ENCODE data around the gene TMEM161A. TPM values are rescaled to one million over a fixed set of nuclear protein-coding genes. Genes with fewer than 3 reads are reported as not detected.

The TMEM161A gene
- total RNA-seq, 1 donor from 2014 or later, result 12.2 TPM

GRCh38 chr19:19071897-19072296 is 66.4 kb downstream of the TMEM161A start:
- DNase-seq (ENCODE audit: low spot score), result no peak
- intact Hi-C loops (cut with DNase I), result no loop called here

Other genes with a start within 250 kb of the TMEM161A start
- 1.8 TPM for gene CERS1, start 242.3 kb downstream of the TMEM161A start, total RNA-seq
- gene COPE, start 219.1 kb downstream of the TMEM161A start, total RNA-seq, result 133 TPM
- 22.9 TPM for gene DDX49, start 218.8 kb downstream of the TMEM161A start, total RNA-seq
- 15.6 TPM for gene HOMER3, start 197.3 kb downstream of the TMEM161A start, total RNA-seq
- 60.4 TPM for gene SUGP2, start 105.0 kb downstream of the TMEM161A start, total RNA-seq
- 15.9 TPM for gene ARMC6, start 104.9 kb downstream of the TMEM161A start, total RNA-seq
- 14.9 TPM for gene SLC25A42, start 74.5 kb downstream of the TMEM161A start, total RNA-seq
- gene MEF2B, start 31.8 kb upstream of the TMEM161A start, total RNA-seq, result 0.67 TPM
- 27.1 TPM for gene BORCS8, start 53.7 kb upstream of the TMEM161A start, total RNA-seq
- 29.6 TPM for gene RFXANK, start 53.8 kb upstream of the TMEM161A start, total RNA-seq
- gene NR2C2AP, start 64.9 kb upstream of the TMEM161A start, total RNA-seq, result 6.1 TPM
- gene NCAN, start 73.5 kb upstream of the TMEM161A start, total RNA-seq, result not detected
- 0.89 TPM for gene TM6SF2, start 134.8 kb upstream of the TMEM161A start, total RNA-seq
- gene SUGP1, start 182.0 kb upstream of the TMEM161A start, total RNA-seq, result 41.6 TPM
- 46.8 TPM for gene MAU2, start 182.4 kb upstream of the TMEM161A start, total RNA-seq